ENCODE data around the gene TGFB2. TPM values are rescaled to one million over a fixed set of nuclear protein-coding genes. Genes with fewer than 3 reads are reported as not detected.

Gene TGFB2
- total RNA-seq, 4 donors from 2014 or later = 0.40 to 1.9 (median 0.57) TPM

GRCh38 chr1:218341325-218341724 is 3.8 kb upstream of the TGFB2 start:
- Histone ChIP-seq H3K9me3 (no peaks in the 10 kb centered on the region), H3K4me1 (peaks cover 0 to 20% (median 0%) of the 10 kb centered on the region in 3 donors), H3K27ac (no peak overlapping the region), H3K27me3 (peaks cover 0 to 4% (median 0%) of the 10 kb centered on the region in 4 donors), H3K4me3 (no peak overlapping the region), H3K36me3 (no peaks in the 10 kb centered on the region)
- WGBS, 2 donors = 93% methylated on average over 1 of the region's 1 CpG
- intact Hi-C loops (cut with DNase I) = loop anchor here (10.0 kb wide), 1 partner anchor 723 kb away; no protein-coding TSS in a partner anchor
- TF ChIP-seq POLR2A (IDR thresholded peaks at IDR 0.05) = no peak
- DNase-seq = no peak

GRCh38 chr1:218342091-218342490 is 3.0 kb upstream of the TGFB2 start:
- H3K4me1 ChIP-seq = peaks cover 0 to 28% (median 0%) of the 10 kb centered on the region in 3 donors
- peaks cover 0 to 11% (median 0%) of the 10 kb centered on the region in 4 donors for H3K27me3 ChIP-seq
- H3K36me3 ChIP-seq = no peaks in the 10 kb centered on the region
- WGBS, 2 donors = 91 to 93% methylated on average over 4 of the region's 4 CpGs
- no peak for DNase-seq
- intact Hi-C loops (cut with DNase I) = loop anchor here (10.0 kb wide), 1 partner anchor 723 kb away; no protein-coding TSS in a partner anchor
- H3K27ac ChIP-seq = no peak overlapping the region
- H3K9me3 ChIP-seq = no peaks in the 10 kb centered on the region
- no peak overlapping the region for H3K4me3 ChIP-seq
- no peak for TF ChIP-seq POLR2A (IDR thresholded peaks at IDR 0.05)
- no peak for TF ChIP-seq CTCF (IDR thresholded peaks at IDR 0.05)

GRCh38 chr1:218345673-218346390 is 696 bp downstream of the TGFB2 start:
- H3K4me3 ChIP-seq = peak overlapping the region; percentile 44 to 69 (median 61)
- 0 to 1% methylated on average over 28 to 40 of the region's 64 CpGs for WGBS, 2 donors
- DNase-seq = no peak
- H3K27me3 ChIP-seq = peaks cover 0 to 12% (median 0%) of the 10 kb centered on the region in 4 donors
- H3K4me1 ChIP-seq = peaks cover 0 to 61% (median 0%) of the 10 kb centered on the region in 3 donors
- intact Hi-C loops (cut with DNase I) = loop anchor here (10.0 kb wide), 1 partner anchor 719 kb away; no protein-coding TSS in a partner anchor
- TF ChIP-seq CTCF (IDR thresholded peaks at IDR 0.05) = no peak
- TF ChIP-seq POLR2A (IDR thresholded peaks at IDR 0.05) = peak in 2 of 4 donors; percentile 28 to 33
- no peaks in the 10 kb centered on the region for H3K36me3 ChIP-seq
- H3K9me3 ChIP-seq = no peaks in the 10 kb centered on the region
- H3K27ac ChIP-seq = peak overlapping the region; percentile 45 to 86 (median 82)

- Histone ChIP-seq H3K36me3 (no peaks in the 10 kb centered on the region), H3K9me3 (no peaks in the 10 kb centered on the region), H3K27me3 (peaks cover 0 to 12% (median 0%) of the 10 kb centered on the region in 4 donors), H3K4me1 (peaks cover 2 to 68% (median 3%) of the 10 kb centered on the region in 3 donors), H3K27ac (peak overlapping the region; percentile 47 to 86 (median 82)), H3K4me3 (peak overlapping the region; percentile 44 to 69 (median 61))
- intact Hi-C loops (cut with DNase I) = loop anchor here (10.0 kb wide), 1 partner anchor 718 kb away; no protein-coding TSS in a partner anchor
- TF ChIP-seq POLR2A (IDR thresholded peaks at IDR 0.05) (no peak), CTCF (IDR thresholded peaks at IDR 0.05) (no peak)
- 0 to 1% methylated on average over 33 to 39 of the region's 39 CpGs for WGBS, 2 donors
- no peak for DNase-seq
These were observed 1.5 kb downstream of the TGFB2 start for GRCh38 chr1:218346391-218347204.

- H3K9me3 ChIP-seq = no peaks in the 10 kb centered on the region
- H3K4me1 ChIP-seq = peaks cover 3 to 73% (median 4%) of the 10 kb centered on the region in 3 donors
- TF ChIP-seq POLR2A (IDR thresholded peaks at IDR 0.05) (no peak), CTCF (IDR thresholded peaks at IDR 0.05) (peak in 1 of 6 experiments; percentile 10)
- H3K36me3 ChIP-seq = no peaks in the 10 kb centered on the region
- peak overlapping the region; percentile 47 to 86 (median 82) for H3K27ac ChIP-seq
- no peak for DNase-seq
- H3K4me3 ChIP-seq = peak overlapping the region; percentile 44 to 69 (median 61)
- WGBS, 2 donors = 2 to 3% methylated on average over 14 of the region's 14 CpGs
- intact Hi-C loops (cut with DNase I) = loop anchor here (10.0 kb wide), 1 partner anchor 717 kb away; no protein-coding TSS in a partner anchor
- peaks cover 0 to 12% (median 0%) of the 10 kb centered on the region in 4 donors for H3K27me3 ChIP-seq
These were observed 2.2 kb downstream of the TGFB2 start for GRCh38 chr1:218347336-218347722.
